Brain pericyte (primary cell): Measurements from ENCODE around the gene LYPD6.
"Not testable (repeated sequence)": the region's sequence is repeated elsewhere in the genome, so short reads cannot be mapped to it uniquely, and the experiment has no call there.

Source experiments
- DNase-seq: peaks from one replicate; pipeline ENCODE4 v3.0.0-alpha.2; 2012; ENCODE audit warnings: low read depth, low spot score

The LYPD6 gene

GRCh38 chr2:149451417-149452165 is 121.2 kb downstream of the LYPD6 start:
- DNase-seq, result no peak

- no peak for DNase-seq
Observed at GRCh38 chr2:149456285-149456684, 125.9 kb downstream of the LYPD6 start.

- DNase-seq, result no peak
Observed at GRCh38 chr2:149458502-149458901, 128.1 kb downstream of the LYPD6 start.

GRCh38 chr2:149463328-149464002 is 133.1 kb downstream of the LYPD6 start:
- DNase-seq, result no peak

GRCh38 chr2:149464396-149464795 is 134.0 kb downstream of the LYPD6 start:
- no peak for DNase-seq

GRCh38 chr2:149465873-149466272 is 135.5 kb downstream of the LYPD6 start:
- no peak for DNase-seq

- DNase-seq, result no peak
Observed at GRCh38 chr2:149466635-149467034, 136.2 kb downstream of the LYPD6 start.

- DNase-seq, result no peak
Observed at GRCh38 chr2:149467436-149467835, 137.0 kb downstream of the LYPD6 start.

GRCh38 chr2:149468636-149469035 is 138.2 kb downstream of the LYPD6 start:
- no peak for DNase-seq

GRCh38 chr2:149470046-149470445 is 139.7 kb downstream of the LYPD6 start:
- no peak for DNase-seq

GRCh38 chr2:149472413-149472812 is 142.0 kb downstream of the LYPD6 start:
- DNase-seq, result no peak

GRCh38 chr2:149473068-149473467 is 142.7 kb downstream of the LYPD6 start:
- no peak for DNase-seq

GRCh38 chr2:149473521-149473920 is 143.1 kb downstream of the LYPD6 start:
- no peak for DNase-seq

GRCh38 chr2:149483004-149483605 is 152.7 kb downstream of the LYPD6 start:
- DNase-seq, result no peak

GRCh38 chr2:149486664-149487063 is 156.3 kb downstream of the LYPD6 start:
- no peak for DNase-seq

GRCh38 chr2:149487189-149487588 is 156.8 kb downstream of the LYPD6 start:
- no peak for DNase-seq

- no peak for DNase-seq
Observed at GRCh38 chr2:149488706-149489440, 158.5 kb downstream of the LYPD6 start.

GRCh38 chr2:149489452-149489851 is 159.1 kb downstream of the LYPD6 start:
- no peak for DNase-seq

GRCh38 chr2:149490296-149490695 is 159.9 kb downstream of the LYPD6 start:
- no peak for DNase-seq

GRCh38 chr2:149492923-149493322 is 162.5 kb downstream of the LYPD6 start:
- no peak for DNase-seq

- DNase-seq, result not testable (repeated sequence)
Observed at GRCh38 chr2:149499204-149499603, 168.8 kb downstream of the LYPD6 start.

- DNase-seq, result not testable (repeated sequence)
Observed at GRCh38 chr2:149506808-149507207, 176.4 kb downstream of the LYPD6 start.
